MM.1S (cell line): ENCODE measurements around the gene YPEL3.

Source experiments
- EZH2 ChIP-seq: fragments of 300-600 bp; sonication (generic); optimal IDR thresholded peaks from 2 replicates; pipeline ENCODE3; 2017; ENCODE audit warnings: low read depth, mild to moderate bottlenecking, antibody characterized with exemption, low read length, mixed read lengths
- TF ChIP-seq, protein P1 (sequence below): fragments of 300-600 bp; sonication (generic); IDR thresholded peaks from 2 replicates; pipeline ENCODE4 v1.5.1; 2016; ENCODE audit warnings: antibody characterized with exemption, low read length, mixed read lengths

DNA sequence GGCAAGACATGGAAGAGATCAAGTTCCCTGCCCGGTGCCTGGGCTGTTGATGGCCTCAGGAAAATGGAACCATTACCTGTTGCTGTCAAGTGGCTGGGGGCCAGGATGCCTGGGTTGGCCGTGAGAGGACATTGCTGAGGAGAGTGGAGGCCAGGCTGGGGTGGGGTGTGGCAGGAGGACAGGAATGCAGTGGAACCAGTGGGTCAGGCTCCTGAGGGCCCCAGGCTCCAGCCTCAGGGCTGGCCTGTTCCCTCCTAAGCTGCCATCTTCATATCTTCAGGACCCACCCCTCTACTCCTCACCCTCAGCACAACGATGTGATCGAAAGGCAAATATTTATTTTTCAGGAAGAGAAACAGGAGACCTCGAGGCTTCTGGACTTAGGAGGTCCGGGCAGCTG lies 8.5 kb upstream of the YPEL3 start:
- TF ChIP-seq, protein P1, sequence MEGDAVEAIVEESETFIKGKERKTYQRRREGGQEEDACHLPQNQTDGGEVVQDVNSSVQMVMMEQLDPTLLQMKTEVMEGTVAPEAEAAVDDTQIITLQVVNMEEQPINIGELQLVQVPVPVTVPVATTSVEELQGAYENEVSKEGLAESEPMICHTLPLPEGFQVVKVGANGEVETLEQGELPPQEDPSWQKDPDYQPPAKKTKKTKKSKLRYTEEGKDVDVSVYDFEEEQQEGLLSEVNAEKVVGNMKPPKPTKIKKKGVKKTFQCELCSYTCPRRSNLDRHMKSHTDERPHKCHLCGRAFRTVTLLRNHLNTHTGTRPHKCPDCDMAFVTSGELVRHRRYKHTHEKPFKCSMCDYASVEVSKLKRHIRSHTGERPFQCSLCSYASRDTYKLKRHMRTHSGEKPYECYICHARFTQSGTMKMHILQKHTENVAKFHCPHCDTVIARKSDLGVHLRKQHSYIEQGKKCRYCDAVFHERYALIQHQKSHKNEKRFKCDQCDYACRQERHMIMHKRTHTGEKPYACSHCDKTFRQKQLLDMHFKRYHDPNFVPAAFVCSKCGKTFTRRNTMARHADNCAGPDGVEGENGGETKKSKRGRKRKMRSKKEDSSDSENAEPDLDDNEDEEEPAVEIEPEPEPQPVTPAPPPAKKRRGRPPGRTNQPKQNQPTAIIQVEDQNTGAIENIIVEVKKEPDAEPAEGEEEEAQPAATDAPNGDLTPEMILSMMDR, result no peak
- no peak for TF ChIP-seq EZH2
